Sigmoid colon (tissue), 3 donors: ENCODE data around the gene RTN4.

ENCODE experiments used
- CTCF ChIP-seq, 4 experiments: fragments of 450-650 bp in 3 of 4; fragments of 200-600 bp in 1 of 4; IDR thresholded peaks; one replicate each; pipeline ENCODE4 v1.5.1; 2016 to 2019; ENCODE audit warnings: antibody characterized with exemption in 4 of 4, mild to moderate bottlenecking in 3 of 4, moderate library complexity in 2 of 4
- POLR2A ChIP-seq, 2 donors: fragments of 450-650 bp; IDR thresholded peaks; one replicate each; pipeline ENCODE4 v1.6.1; 2016; ENCODE audit warnings: antibody characterized with exemption in 2 of 2, mild to moderate bottlenecking in 2 of 2, moderate library complexity in 2 of 2

DNA sequence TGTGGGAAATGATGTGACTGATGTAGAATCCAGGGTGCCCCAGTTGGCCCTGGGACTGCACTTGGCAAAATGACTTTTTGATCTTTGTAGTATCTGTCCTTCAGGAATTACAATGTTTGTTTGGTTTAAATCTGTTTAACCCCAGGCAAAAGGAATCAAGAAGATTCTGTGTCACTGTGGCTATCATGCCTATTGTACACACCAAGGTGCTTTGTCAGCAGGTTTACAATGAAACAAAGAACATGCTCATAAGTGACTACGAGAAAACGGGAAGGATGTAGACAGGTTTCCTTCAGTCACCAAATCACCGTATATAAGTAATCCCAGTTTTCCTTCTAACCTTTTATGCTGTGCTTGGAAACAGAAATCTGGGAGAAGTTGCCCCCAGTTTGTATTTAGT, 109.5 kb downstream of the RTN4 start:
- TF ChIP-seq CTCF (IDR thresholded peaks at IDR 0.05) (no peak), POLR2A (IDR thresholded peaks at IDR 0.05) (no peak)
